Suppressor macrophage (primary cell): ENCODE measurements around the gene SCMH1.
A peak's percentile ranks its signal among the peaks of the same experiment; 100 is the strongest.

Experiments used
- DNase-seq, 4 experiments: peaks; one replicate each; pipeline ENCODE4 v3.0.0-alpha.2; 2020 to 2022

The SCMH1 gene

DNA sequence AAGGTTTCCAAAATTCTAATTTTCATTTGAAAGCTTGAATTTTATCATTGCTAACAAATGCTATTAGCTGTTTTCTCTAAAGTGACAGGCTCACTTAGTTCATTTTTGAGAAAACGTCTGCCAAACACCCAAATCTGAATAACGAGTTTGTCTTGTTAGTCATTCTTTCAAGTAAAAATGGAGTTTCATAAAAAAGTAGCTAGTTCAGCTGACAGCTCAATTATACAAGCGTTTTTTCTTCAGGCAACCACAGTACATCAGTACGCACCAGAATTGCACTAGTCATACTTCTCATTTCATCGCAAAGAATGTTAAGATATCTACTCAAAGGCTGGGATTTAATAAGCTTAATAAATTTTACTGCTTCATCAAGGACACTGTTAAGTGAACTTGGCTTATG is 148.3 kb downstream of the SCMH1 start:
- DNase-seq: no peak

DNA sequence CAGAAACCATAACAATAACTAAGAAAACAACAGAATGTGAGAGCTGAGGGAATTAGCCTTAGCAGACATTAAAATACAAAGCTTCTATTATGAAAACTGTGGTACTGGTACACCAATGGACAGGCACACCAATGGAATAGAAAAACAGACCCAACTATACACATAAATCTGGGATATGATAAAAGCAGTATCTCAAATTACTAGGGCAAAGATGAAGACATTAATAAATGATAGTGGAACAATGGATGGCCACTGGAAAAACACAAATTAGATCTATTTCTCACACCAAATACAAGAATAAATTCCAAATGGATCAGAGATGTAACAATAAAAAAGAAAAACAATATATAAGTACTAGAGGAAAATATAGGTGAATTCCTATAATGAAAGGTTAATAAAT is 155.2 kb downstream of the SCMH1 start:
- no peak for DNase-seq

- no peak for DNase-seq
Measured at GRCh38 chr1:41078616-41079015, 163.5 kb downstream of the SCMH1 start.

DNA sequence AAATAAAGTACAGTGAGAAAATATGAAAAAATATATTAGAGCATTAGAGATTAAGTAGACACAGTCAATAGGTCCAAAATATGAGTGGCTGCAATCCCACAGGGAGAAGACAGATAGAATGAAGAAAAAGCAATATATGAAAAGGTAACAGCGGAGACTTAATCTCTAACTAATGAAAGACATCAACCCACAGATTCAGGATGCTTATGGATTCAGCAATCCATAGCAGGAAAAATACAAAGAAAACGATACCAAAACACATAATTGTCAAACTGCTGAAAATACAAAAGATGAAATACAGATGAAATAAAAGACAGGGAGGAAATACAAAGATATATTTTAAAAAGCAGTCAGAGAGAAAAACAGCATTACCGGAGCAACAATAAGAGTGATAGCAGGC is 163.9 kb downstream of the SCMH1 start:
- no peak for DNase-seq

DNA sequence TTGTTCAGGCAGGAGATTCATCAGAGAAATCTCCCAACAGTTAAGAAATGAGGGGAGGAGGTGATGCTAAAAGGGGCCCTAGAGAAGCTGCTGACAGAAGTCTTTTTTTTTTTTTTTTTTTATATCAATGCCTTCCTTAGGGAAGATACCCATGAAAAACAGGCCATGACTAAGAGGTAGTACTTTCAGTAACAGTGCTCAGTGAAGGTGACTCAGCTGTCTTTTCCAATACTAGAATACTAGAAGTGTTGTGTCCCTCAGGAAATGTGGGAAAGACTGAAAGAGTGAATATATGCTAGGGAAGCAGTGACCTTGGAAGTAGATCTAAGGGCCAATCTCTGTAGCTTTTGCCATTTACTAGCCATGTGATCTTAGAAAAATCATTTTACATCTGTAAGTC is 168.1 kb downstream of the SCMH1 start:
- DNase-seq: no peak

DNA sequence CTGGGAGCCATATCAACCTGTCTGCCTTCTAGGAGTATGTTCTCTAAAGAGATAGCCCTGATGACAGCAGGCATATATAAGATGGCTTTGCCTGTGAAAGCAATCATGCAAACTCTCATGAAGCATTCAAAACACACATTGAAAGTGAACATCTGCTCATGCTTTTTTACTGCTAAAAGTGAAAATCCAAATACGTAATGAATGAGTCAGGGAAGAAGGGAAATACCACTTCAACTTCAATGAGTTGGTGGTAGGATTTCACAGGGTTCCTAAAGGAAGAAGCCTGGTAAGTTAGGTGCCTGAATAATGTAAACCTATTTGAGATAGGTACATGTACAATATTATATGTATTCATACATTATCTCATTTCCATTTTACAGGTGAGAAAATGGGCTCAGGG is 170.1 kb downstream of the SCMH1 start:
- no peak for DNase-seq

DNA sequence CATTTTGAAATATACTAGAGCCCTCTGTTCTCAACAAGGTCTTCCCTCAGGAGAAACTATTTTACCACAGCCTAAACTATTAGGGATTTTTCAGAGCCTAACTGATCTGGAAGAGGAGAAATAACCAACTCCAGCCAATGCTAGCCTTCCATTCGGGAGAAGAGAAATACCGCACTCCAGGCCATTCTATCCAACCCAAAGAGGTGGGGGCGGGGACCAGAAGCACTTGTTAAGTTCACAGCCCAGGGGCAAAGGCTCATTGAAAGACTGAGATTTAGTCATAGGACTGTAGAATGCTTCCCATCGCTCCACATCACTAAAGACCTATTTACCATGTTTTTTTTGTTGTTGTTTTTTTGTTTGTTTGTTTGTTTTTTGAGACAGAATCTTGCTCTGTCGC is 185.2 kb downstream of the SCMH1 start:
- DNase-seq: no peak

DNA sequence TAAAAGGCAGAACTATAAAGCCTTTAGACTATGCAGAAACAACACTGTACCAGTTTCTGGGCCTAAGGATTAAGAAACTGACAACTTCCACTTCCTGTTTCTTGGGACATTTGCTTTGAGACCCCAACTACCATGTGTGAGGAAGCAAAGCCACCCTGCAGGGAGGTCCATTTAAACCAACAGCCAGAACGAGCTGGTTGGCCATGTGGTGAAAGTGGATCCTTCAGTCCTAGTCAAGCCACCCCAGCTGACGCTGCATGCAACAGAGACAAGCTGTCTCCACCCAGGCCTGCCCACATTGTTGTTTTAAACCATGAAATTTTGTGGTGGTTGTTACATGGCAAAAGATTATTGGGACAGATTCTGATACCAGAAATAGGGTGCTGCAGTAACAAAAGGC is 188.8 kb downstream of the SCMH1 start:
- peak; percentile 30 to 64 (median 56) for DNase-seq

DNA sequence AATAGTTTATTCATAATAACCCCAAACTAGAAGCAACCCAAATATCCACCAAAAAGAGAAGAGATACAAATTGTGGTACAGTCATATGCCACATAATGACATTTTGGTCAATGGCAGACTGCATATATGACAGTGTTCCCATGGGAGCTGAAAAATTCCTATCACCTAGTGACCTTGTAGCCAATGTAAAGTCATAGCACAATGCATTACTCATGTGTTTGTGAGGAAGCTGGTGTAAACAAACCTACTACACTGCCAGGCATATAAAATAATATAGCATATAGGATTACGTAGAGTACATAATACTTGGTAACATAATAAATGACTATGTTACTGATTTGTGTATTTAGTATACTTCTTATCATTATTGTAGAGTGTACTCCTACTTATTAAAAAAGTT is 191.1 kb downstream of the SCMH1 start:
- no peak for DNase-seq

GRCh38 chr1:41048540-41048939 is 193.6 kb downstream of the SCMH1 start:
- DNase-seq: no peak

GRCh38 chr1:41046347-41046775 is 195.7 kb downstream of the SCMH1 start:
- DNase-seq: no peak

DNA sequence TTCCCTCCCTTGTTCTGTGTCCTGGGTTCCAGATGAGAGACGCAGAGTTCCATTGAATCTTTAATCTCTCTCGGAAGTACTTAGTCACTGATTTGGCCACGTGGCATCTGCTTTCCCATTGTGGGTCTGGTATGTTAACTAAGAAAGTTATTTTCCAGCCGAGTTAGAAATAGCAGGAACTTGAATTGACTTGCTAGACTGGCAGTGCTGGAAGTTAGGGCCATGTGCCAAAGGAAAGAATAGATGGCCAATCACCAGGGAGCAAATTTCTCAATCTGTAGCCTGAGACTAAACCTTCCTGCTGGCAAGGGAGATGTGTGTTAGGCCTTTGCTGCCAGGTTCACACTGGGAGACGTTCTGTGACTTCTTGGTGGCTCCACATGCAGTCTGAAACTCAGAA is 196.4 kb downstream of the SCMH1 start:
- DNase-seq: no peak

DNA sequence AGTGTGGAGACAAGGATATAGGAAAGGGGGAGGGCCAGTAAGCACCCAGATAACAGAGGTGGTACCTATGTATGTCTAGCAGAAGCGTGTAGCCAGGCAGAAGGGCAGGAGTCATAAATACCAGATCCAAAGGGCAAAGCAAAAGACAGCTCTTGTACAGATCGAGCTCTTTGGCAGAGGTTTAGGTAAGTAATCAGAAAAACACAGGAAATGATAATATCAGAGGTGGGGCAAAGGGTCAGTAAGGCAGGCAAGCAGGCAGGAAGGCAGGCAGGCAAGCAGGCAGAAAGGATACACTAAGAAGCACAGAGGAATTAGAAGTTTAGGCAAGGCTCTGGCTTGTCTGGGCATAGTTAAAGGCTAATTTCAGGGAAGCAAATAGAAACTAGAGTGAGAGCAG is 197.9 kb downstream of the SCMH1 start:
- DNase-seq: no peak

DNA sequence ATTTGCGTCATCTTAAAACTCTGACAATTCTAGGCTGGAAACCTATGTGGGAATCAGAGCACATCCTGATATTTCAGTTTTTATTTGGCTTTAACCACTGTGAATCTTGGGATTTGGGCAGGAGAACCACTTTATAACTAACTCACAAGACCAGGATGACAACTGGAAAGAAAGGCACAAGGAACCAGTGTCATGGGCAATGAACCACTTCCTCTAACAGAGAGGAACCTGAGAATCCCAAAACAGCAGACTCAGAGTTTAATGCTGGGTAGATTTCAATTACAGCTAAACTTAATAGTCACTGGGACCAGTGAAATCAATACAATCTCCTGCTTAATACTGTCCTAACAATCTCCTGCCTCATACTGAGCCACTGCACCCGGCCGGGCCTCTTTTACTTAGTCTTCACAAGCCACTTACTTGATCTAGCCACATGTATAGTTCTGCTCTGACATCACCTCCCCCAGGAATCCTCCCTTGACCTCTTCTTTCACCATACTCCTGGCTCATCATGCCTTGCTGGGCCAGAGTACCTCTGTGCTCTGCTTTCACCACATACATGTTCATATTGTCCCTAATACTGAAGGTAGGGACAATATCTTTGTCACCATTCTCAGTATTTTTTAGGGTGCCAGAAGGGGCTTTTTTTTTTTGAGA is 200.4 kb downstream of the SCMH1 start:
- DNase-seq: peak; percentile 55 to 70 (median 68)

DNA sequence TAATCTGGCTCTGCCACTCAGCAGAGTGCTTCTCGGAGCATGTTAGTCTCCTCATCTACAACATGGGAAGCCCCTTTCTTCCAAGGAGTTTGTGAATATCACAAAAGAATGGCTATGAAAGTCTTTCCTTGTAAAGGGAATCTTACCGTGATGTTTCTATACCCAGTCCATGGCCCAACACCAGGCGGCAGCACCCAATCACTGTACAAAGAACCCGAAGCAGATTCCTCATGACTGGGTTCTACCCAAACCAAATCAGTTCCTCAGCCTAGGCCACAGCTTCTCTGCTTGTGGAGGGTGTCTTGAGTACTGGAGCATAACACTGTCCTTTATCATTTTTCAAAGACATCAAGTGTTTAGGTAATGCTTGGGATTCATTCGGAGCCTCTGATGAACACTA is 204.0 kb downstream of the SCMH1 start:
- no peak for DNase-seq

DNA sequence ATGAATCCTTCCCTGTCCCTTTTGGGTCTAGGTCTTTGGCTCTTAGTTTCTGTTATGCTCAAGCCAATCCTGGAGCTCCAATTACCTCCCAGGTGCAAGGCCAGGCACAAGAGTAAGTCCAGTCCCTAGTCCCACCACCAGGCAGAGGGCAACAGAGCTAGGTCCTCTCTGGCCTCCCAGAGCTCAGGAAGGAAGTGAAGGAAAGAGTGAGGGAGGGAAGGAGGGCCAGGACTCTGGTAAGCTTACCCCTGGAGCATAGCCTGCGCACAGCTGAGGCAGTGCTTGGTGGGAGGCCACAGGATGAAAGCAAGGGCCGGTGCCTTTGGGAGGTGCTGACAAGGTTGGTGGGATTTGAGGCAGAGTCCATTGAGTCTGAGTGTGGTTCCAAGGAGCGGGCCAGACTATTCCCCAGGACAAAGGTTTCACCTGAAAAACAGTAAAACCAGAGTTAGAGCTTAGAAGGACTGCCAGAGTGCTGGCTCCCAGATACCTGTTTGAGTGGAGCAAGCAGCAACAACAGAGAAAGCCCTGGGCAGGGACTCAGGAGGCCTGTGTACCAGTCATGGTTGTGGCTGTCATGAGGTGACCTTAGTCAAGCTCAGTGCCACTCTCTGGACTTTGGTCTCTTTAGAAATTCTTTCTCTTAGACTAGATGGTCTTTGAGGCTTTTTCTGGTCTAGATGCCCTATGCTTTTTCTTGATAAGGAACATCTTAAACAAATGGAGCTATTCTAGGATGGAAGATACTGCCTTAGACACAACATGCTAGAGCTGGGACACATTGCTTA is 204.8 kb downstream of the SCMH1 start:
- DNase-seq: no peak

- DNase-seq: no peak
Measured at GRCh38 chr1:41033272-41033671, 208.8 kb downstream of the SCMH1 start.

GRCh38 chr1:41032147-41032546 is 210.0 kb downstream of the SCMH1 start:
- no peak for DNase-seq

- no peak for DNase-seq
Measured at GRCh38 chr1:41030872-41031616, 211.1 kb downstream of the SCMH1 start.

GRCh38 chr1:41028034-41028642 is 214.0 kb downstream of the SCMH1 start:
- no peak for DNase-seq

DNA sequence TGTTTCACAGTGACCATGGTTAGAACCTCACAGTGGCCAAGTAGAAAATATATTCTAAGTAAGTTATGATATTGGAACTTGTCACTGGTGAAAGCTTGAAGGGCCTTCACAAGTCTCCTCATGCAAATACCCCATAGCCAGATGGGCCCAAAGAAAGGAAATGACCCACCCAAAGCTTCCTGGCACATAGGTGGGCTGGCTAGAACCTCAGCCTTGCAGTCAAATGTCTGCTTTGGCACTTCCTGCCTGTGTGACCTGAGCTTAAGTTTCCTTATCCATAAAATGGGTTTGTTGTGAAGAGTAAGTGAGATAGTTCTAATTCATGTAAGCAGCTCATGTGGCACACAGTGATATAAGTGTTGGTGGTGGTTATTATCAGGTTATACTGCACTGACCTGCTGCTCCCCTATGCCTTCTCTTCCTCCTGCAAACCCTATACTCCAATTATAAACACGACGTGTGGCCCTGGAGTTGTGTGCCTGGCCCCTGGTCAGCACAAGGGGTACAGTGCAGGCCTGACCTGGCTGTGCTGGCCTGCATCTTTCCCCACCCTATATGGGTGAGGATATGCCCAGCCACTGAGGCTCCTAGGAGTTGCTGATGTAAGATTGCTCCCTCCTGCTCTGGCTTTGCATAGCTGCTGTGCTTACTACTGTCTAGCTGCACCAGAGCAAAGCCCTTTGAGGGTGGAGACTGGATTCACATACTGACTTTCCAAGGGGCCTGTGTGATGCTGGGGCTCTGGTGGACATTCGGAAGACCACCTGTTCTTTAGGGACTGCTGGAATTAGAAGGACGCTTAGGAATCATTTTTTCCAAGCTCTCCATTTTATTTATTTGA is 215.9 kb downstream of the SCMH1 start:
- DNase-seq: no peak

DNA sequence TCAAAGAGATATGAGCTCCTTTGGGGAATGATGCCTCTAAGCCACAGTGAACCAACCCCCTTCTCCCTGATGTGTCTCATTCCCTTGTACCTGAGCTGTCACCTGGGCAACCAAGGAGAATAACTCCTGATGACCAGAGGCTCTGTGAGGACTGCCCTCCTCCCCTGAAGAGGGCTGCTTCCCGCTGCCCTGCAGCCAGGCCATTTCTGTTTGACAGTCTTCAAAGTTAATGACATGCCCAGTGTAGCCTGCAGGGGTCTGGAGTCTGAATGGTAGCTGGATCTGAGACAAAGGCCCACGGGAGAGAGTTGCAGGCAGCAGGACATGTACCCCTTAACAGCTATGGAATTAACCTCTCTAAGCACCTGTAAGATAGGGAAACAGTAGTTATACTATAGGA is 217.2 kb downstream of the SCMH1 start:
- no peak for DNase-seq
